ENCODE measurements around the gene VHLL.
A peak's percentile ranks its signal among the peaks of the same experiment; 100 is the strongest.
"Not testable (repeated sequence)": the region's sequence is repeated elsewhere in the genome, so short reads cannot be mapped to it uniquely, and the experiment has no call there.

The VHLL gene

GRCh38 chr1:156298852-156299357 is at the start of gene VHLL:
VHLL (minus strand) TSS chr1:156299307; CDS start chr1:156299189, 118 bp downstream.
- DNase-seq (ENCODE audit: low read depth in 3 of 3): no peak

GRCh38 chr1:156347331-156347730 is 48.2 kb upstream of the VHLL start:
- no peak for DNase-seq (ENCODE audit: low read depth in 3 of 3)

- no peak for DNase-seq (ENCODE audit: low read depth in 3 of 3)
Observed at GRCh38 chr1:156346636-156347035, 47.5 kb upstream of the VHLL start.

- not testable (repeated sequence) for DNase-seq (ENCODE audit: low read depth in 3 of 3)
Observed at GRCh38 chr1:156346035-156346434, 46.9 kb upstream of the VHLL start.

- no peak for DNase-seq (ENCODE audit: low read depth in 3 of 3)
Observed at GRCh38 chr1:156344409-156344808, 45.3 kb upstream of the VHLL start.

GRCh38 chr1:156342166-156342955 is 43.3 kb upstream of the VHLL start:
- DNase-seq (ENCODE audit: low read depth in 3 of 3): no peak

GRCh38 chr1:156338180-156338976 is 39.3 kb upstream of the VHLL start, which contains the start of the genes CCT3 and TSACC:
CCT3 (minus strand) TSS chr1:156338292; CDS start chr1:156338184, 108 bp downstream.
TSACC (plus strand) TSS chr1:156338526; CDS start chr1:156339758, 1,232 bp downstream.
- DNase-seq (ENCODE audit: low read depth in 3 of 3): peak; percentile 97 to 99 (median 99)

- DNase-seq (ENCODE audit: low read depth in 3 of 3): no peak
Observed at GRCh38 chr1:156337888-156338179, 38.7 kb upstream of the VHLL start.

GRCh38 chr1:156337052-156337887 is 38.2 kb upstream of the VHLL start:
- no peak for DNase-seq (ENCODE audit: low read depth in 3 of 3)

GRCh38 chr1:156336242-156336641 is 37.1 kb upstream of the VHLL start:
- DNase-seq (ENCODE audit: low read depth in 3 of 3): no peak

- DNase-seq (ENCODE audit: low read depth in 3 of 3): not testable (repeated sequence)
Observed at GRCh38 chr1:156323179-156323578, 24.1 kb upstream of the VHLL start.

GRCh38 chr1:156320560-156320959 is 21.5 kb upstream of the VHLL start:
- no peak for DNase-seq (ENCODE audit: low read depth in 3 of 3)

GRCh38 chr1:156319664-156320063 is 20.6 kb upstream of the VHLL start:
- no peak for DNase-seq (ENCODE audit: low read depth in 3 of 3)

GRCh38 chr1:156316909-156317308 is 17.8 kb upstream of the VHLL start:
- no peak for DNase-seq (ENCODE audit: low read depth in 3 of 3)

GRCh38 chr1:156310962-156311361 is 11.9 kb upstream of the VHLL start:
- DNase-seq (ENCODE audit: low read depth in 3 of 3): no peak

GRCh38 chr1:156308078-156308477 is 9.0 kb upstream of the VHLL start:
- no peak for DNase-seq (ENCODE audit: low read depth in 3 of 3)

- DNase-seq (ENCODE audit: low read depth in 3 of 3): no peak
Observed at GRCh38 chr1:156305215-156305614, 6.1 kb upstream of the VHLL start.

GRCh38 chr1:156303241-156303640 is 4.1 kb upstream of the VHLL start:
- DNase-seq (ENCODE audit: low read depth in 3 of 3): no peak

- peak in 2 of 3 donors; percentile 9 to 43 for DNase-seq (ENCODE audit: low read depth in 3 of 3)
Observed at GRCh38 chr1:156295391-156295947, 3.6 kb downstream of the VHLL start, which contains the start of gene GLMP. GLMP (minus strand) TSS chr1:156295679; CDS start chr1:156295645, 34 bp downstream.

- DNase-seq (ENCODE audit: low read depth in 3 of 3): no peak
Observed at GRCh38 chr1:156293895-156294294, 5.2 kb downstream of the VHLL start.

- DNase-seq (ENCODE audit: low read depth in 3 of 3): no peak
Observed at GRCh38 chr1:156293098-156293434, 6.0 kb downstream of the VHLL start.
